ENCODE measurements around the gene TEKT5. TPM values are rescaled to one million over a fixed set of nuclear protein-coding genes. Genes with fewer than 3 reads are reported as not detected.

TEKT5 gene
- total RNA-seq, 2 donors from 2014 or later, result not detected

GRCh38 chr16:10661737-10662136 lies 33.0 kb downstream of the TEKT5 start:
- H3K36me3 ChIP-seq, result no peaks in the 10 kb centered on the region
- TF ChIP-seq CTCF (IDR thresholded peaks at IDR 0.05), result no peak
- no peak overlapping the region for H3K27ac ChIP-seq
- no peak overlapping the region for H3K4me3 ChIP-seq
- H3K27me3 ChIP-seq, result no peaks in the 10 kb centered on the region
- no peak for DNase-seq (ENCODE audit: low spot score)
- H3K9me3 ChIP-seq, result no peaks in the 10 kb centered on the region
- no peaks in the 10 kb centered on the region for H3K4me1 ChIP-seq

- Histone ChIP-seq H3K27ac (no peak overlapping the region), H3K4me1 (no peaks in the 10 kb centered on the region), H3K9me3 (no peaks in the 10 kb centered on the region), H3K27me3 (no peaks in the 10 kb centered on the region), H3K36me3 (no peaks in the 10 kb centered on the region), H3K4me3 (no peak overlapping the region)
- no peak for TF ChIP-seq CTCF (IDR thresholded peaks at IDR 0.05)
- DNase-seq (ENCODE audit: low spot score), result no peak
Observed at GRCh38 chr16:10660950-10661635, 33.6 kb downstream of the TEKT5 start.

- Histone ChIP-seq H3K9me3 (no peaks in the 10 kb centered on the region), H3K4me3 (no peak overlapping the region), H3K4me1 (no peaks in the 10 kb centered on the region), H3K36me3 (no peaks in the 10 kb centered on the region), H3K27me3 (no peaks in the 10 kb centered on the region), H3K27ac (no peak overlapping the region)
- DNase-seq (ENCODE audit: low spot score), result no peak
- no peak for TF ChIP-seq CTCF (IDR thresholded peaks at IDR 0.05)
Observed at GRCh38 chr16:10658943-10659342, 35.8 kb downstream of the TEKT5 start.

GRCh38 chr16:10657925-10658324 lies 36.8 kb downstream of the TEKT5 start:
- Histone ChIP-seq H3K36me3 (no peaks in the 10 kb centered on the region), H3K4me3 (no peak overlapping the region), H3K9me3 (no peaks in the 10 kb centered on the region), H3K4me1 (no peaks in the 10 kb centered on the region), H3K27me3 (no peaks in the 10 kb centered on the region), H3K27ac (no peak overlapping the region)
- no peak for DNase-seq (ENCODE audit: low spot score)
- TF ChIP-seq CTCF (IDR thresholded peaks at IDR 0.05), result no peak

- no peak for TF ChIP-seq CTCF (IDR thresholded peaks at IDR 0.05)
- H3K27ac ChIP-seq, result no peak overlapping the region
- no peaks in the 10 kb centered on the region for H3K27me3 ChIP-seq
- H3K4me1 ChIP-seq, result no peaks in the 10 kb centered on the region
- no peak overlapping the region for H3K4me3 ChIP-seq
- H3K9me3 ChIP-seq, result no peaks in the 10 kb centered on the region
- DNase-seq (ENCODE audit: low spot score), result no peak
- H3K36me3 ChIP-seq, result no peaks in the 10 kb centered on the region
Observed at GRCh38 chr16:10656618-10657017, 38.1 kb downstream of the TEKT5 start.

- Histone ChIP-seq H3K4me3 (no peak overlapping the region), H3K27me3 (no peaks in the 10 kb centered on the region), H3K27ac (no peak overlapping the region), H3K36me3 (no peaks in the 10 kb centered on the region), H3K9me3 (no peaks in the 10 kb centered on the region), H3K4me1 (no peaks in the 10 kb centered on the region)
- TF ChIP-seq CTCF (IDR thresholded peaks at IDR 0.05), result no peak
- DNase-seq (ENCODE audit: low spot score), result no peak
Observed at GRCh38 chr16:10655415-10655977, 39.2 kb downstream of the TEKT5 start.
